ENCODE data around the gene RNF19B.

RNF19B gene

GRCh38 chr1:32967888-32968568, 3.4 kb upstream of the RNF19B start:
- DNase-seq = no peak

- DNase-seq = no peak
Observed at GRCh38 chr1:32966900-32967299, 2.3 kb upstream of the RNF19B start.

- DNase-seq = no peak
Observed at GRCh38 chr1:32965251-32965747, 690 bp upstream of the RNF19B start.

GRCh38 chr1:32963746-32964460, 706 bp downstream of the RNF19B start:
- DNase-seq = peak; percentile 55

- no peak for DNase-seq
Observed at GRCh38 chr1:32962248-32962896, 2.2 kb downstream of the RNF19B start.

GRCh38 chr1:32960819-32961355, 3.7 kb downstream of the RNF19B start:
- DNase-seq = no peak

GRCh38 chr1:32960342-32960741, 4.3 kb downstream of the RNF19B start:
- no peak for DNase-seq

- no peak for DNase-seq
Observed at GRCh38 chr1:32958827-32959226, 5.8 kb downstream of the RNF19B start.

GRCh38 chr1:32957017-32957416, 7.6 kb downstream of the RNF19B start:
- no peak for DNase-seq

- DNase-seq = no peak
Observed at GRCh38 chr1:32954168-32954567, 10.4 kb downstream of the RNF19B start.

GRCh38 chr1:32953495-32953894, 11.1 kb downstream of the RNF19B start:
- DNase-seq = no peak

GRCh38 chr1:32949519-32949918, 15.1 kb downstream of the RNF19B start:
- no peak for DNase-seq

- DNase-seq = no peak
Observed at GRCh38 chr1:32948905-32949304, 15.7 kb downstream of the RNF19B start.

GRCh38 chr1:32948390-32948722, 16.3 kb downstream of the RNF19B start:
- no peak for DNase-seq

GRCh38 chr1:32947669-32948389, 16.8 kb downstream of the RNF19B start:
- no peak for DNase-seq

GRCh38 chr1:32946413-32946812, 18.2 kb downstream of the RNF19B start:
- DNase-seq = no peak

- no peak for DNase-seq
Observed at GRCh38 chr1:32944180-32944579, 20.4 kb downstream of the RNF19B start.

GRCh38 chr1:32939655-32940371, 24.8 kb downstream of the RNF19B start:
- no peak for DNase-seq

GRCh38 chr1:32937061-32937460, 27.5 kb downstream of the RNF19B start:
- no peak for DNase-seq

GRCh38 chr1:32934535-32934934, 30.1 kb downstream of the RNF19B start:
- no peak for DNase-seq

GRCh38 chr1:32933742-32934322, 30.8 kb downstream of the RNF19B start:
- DNase-seq = no peak

GRCh38 chr1:32931760-32932159, 32.8 kb downstream of the RNF19B start:
- DNase-seq = no peak
